HG02870 (cell line): ENCODE results near the gene FAM114A1.
"Not testable (repeated sequence)": the region's sequence is repeated elsewhere in the genome, so short reads cannot be mapped to it uniquely, and the experiment has no call there.

Experiments used
- ATAC-seq: cut with Tn5 transposase; IDR thresholded peaks from one replicate; pipeline ENCODE4 v1.9.1; 2021; ENCODE audit warnings: mild to moderate bottlenecking, moderate library complexity; ENCODE audit not compliant: unreplicated experiment

Gene FAM114A1

DNA sequence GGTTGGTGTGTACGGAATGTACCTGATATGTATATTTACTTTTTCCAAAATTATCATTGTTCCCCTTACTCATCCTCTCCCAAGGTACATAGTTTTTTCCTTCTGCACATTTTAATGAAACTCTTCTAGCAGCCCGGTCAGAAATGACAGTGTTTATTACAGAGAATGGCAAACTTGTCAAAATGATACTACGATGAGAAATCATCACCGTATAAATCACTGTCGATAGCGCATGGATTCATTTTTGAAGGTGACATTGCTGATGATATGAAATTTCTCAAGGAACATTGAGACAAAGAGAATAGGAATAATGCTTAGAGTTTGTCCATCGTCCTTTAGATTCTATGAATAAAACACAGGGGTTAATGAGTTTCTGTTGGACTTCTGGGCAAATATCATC lies 30.6 kb downstream of the FAM114A1 start:
- no peak for ATAC-seq

GRCh38 chr4:38902221-38902620 lies 34.6 kb downstream of the FAM114A1 start:
- no peak for ATAC-seq

DNA sequence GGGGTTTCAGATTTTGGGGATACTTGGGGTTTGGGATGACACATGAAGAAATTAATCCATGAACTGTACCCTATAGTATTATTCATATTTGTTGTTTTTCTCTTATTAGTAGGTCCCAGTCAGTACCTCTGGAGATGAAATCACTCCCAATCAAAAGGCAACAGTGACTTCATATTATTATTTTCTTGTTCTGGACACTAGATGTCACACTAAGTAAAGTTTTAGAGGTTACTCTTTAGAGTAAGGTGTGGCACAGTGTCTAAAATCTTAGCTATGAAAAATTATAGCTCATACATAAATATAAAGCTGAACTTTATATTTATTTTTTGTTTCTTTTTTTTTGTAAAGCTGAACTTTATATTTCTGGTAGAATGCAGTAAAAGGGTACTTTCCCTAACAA lies 35.1 kb downstream of the FAM114A1 start:
- ATAC-seq, result peak; percentile 47

DNA sequence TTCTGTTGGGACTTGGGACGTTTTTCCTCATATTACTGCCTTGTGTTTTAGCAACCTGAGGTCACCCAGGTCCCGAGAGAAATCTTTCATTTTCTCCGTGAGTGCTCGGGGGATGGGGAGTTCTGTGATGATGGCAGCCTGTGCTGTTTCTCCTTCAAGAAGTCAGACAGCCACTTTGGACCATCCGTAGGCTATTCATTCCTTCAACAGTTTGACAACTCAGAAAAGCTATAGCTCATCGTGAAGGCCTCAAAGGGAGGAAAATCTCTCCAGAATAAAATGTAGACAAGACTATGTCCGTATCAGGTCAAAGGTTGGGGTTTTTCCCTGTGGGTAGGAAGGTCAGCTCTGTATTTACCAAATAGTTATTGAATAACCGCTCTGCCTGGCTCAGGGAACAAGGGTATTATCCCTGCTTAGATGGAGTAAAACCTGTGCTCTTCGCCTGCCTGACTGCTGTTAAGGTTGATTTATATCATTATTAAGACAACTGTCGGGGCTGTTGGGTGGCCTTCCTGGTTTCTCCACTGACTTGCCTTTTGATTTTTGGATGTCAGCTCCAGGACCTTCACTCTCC lies 36.6 kb downstream of the FAM114A1 start:
- no peak for ATAC-seq

- no peak for ATAC-seq
Measured at GRCh38 chr4:38904682-38905081, 37.1 kb downstream of the FAM114A1 start.

GRCh38 chr4:38905652-38906385 lies 38.2 kb downstream of the FAM114A1 start:
- no peak for ATAC-seq

DNA sequence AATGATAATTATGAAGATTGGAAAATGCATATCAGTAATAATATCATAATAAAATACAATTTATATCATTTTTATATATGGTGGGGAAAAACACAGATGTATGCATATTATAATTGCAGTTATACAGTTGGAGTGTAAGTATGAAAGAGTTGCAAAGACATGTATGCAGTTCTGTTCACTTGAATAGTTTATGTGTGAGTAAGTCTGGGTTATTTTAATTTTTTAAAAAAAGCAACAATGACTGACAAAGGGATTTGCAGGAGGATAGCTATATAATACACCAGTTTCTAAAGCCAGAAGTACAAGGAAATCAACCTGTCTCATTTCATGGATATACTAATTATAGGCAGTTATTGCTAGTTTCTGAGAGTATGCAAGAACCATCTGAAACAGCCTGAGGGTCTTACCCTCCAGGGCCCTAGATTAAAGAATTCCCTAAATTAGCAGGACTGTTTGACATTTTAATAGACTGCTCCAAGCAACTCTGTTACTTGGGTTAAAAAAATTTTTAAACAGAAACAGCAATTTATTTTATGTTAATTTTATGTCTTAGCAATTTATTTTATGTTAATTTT lies 40.2 kb downstream of the FAM114A1 start:
- ATAC-seq, result no peak

DNA sequence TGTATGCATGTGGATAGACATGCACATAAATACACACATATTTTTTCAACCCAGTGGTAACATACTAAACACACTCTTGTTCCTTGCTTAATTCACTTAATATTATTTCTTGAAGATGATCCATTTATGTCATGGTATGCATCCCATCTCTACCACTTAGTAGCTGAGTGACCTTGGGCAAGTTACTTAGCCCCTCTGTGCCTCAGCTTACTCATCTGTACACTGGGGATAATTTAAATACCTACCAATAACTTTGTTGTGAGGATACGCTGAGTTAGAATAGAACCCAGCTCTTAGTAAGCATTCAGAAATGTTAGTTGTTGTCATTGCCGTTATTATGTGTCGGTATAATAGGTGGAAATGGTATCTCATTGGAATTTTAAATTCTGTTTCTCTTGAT lies 41.4 kb downstream of the FAM114A1 start:
- ATAC-seq, result no peak

DNA sequence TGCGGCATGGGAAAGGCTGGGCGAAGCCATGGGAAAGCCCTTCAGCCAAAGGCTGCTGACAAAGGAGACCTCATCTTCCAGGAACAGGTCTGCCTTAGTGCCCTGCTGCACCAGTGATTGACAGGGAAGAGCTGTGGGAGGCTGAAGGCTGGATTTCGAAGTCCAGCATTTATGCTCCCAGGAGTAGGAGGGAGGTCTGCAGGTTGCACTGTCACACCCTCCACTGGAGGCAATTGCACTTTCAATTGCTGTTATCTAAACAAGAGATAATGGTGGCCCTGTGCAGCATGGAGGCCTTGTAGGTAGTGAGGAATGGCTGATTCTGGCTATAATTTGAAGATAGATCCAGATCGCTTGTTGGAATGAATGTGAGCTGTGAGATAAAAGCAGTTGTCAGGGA lies 43.7 kb downstream of the FAM114A1 start:
- ATAC-seq, result no peak

DNA sequence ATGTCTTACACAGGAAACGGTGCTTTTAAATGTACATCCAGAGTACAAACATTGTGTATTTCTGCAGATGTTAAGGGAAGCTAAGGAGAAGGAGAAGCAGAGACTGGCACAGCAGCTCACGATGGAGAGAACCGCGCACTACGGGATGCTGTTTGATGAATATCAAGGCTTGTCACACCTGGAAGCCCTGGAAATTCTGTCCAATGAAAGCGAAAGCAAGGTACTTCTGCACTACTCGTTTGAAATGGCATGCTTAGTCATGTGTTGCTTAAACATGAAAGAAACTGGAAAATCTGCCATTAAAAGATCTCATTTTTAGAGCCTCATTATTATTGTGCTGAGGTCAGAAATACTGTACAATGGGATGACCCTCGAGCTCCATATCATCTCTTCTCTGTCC lies 47.2 kb downstream of the FAM114A1 start:
- no peak for ATAC-seq

DNA sequence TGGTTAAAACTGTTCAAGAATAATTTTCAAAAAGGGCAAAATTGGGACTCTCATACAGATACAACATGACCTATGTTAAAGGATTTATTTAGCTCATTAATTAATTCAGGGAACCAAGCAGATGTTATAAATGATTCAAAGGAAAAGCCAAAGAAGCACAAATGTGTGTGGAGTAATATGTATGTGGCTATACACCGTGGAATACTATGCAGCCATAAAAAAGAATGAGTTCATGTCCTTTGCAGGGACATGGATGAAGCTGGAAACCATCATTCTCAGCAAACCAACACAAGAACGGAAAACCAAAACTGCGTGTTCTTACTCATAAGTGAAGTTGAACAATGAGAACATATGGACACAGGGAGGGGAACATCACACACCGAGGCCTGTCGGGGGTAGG lies 48.7 kb downstream of the FAM114A1 start:
- not testable (repeated sequence) for ATAC-seq

- ATAC-seq, result no peak
Measured at GRCh38 chr4:38917481-38918025, 49.9 kb downstream of the FAM114A1 start.

- ATAC-seq, result no peak
Measured at GRCh38 chr4:38919494-38919893, 51.9 kb downstream of the FAM114A1 start.

- ATAC-seq, result no peak
Measured at GRCh38 chr4:38920186-38920585, 52.6 kb downstream of the FAM114A1 start.

- no peak for ATAC-seq
Measured at GRCh38 chr4:38920677-38921076, 53.1 kb downstream of the FAM114A1 start.

GRCh38 chr4:38921151-38921550 lies 53.5 kb downstream of the FAM114A1 start:
- ATAC-seq, result no peak

DNA sequence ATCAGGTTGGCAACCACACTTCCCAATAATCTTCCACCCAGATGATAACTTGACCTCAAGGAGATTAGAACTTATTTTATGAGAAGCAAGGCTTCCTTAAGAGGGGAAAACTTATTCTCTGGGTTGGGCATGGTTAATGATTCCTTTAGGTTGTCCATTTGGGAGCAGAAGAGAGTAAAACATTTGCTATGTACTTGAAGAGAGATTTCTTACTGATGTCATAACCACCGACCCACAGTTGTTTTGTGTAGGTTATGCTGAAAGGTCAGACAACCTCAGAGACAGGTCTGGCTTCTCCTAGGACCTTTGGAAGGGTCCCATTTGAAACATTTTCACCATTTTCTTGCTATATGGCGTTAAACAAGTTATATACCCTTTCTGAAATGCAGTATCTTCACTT lies 56.1 kb downstream of the FAM114A1 start:
- no peak for ATAC-seq

- ATAC-seq, result no peak
Measured at GRCh38 chr4:38924353-38924752, 56.7 kb downstream of the FAM114A1 start.

- ATAC-seq, result no peak
Measured at GRCh38 chr4:38925492-38926413, 58.1 kb downstream of the FAM114A1 start.

DNA sequence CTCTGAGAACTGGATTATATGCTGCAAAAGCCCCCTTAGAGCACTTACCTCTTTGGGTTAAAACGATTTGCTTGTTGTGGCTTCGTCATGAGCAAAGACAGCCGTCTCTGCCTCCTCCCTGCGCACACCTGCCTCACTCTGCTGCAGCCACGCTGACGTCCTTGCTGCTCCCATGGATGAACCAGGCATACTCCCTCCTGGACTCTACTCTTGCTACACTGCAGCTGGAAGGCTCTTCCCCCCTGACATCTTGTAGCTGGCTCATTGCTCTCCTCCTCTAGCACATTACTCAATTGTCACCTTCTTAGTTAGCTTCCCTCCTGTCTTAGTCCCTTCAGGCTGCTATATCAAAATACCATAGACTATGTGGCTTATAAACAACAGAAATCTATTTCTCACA lies 59.3 kb downstream of the FAM114A1 start:
- no peak for ATAC-seq

GRCh38 chr4:38928568-38928967 lies 61.0 kb downstream of the FAM114A1 start:
- no peak for ATAC-seq
